ENCODE results near the gene AREL1. TPM values are rescaled to one million over a fixed set of nuclear protein-coding genes. Genes with fewer than 3 reads are reported as not detected.

AREL1 gene
- total RNA-seq, 1 donor from 2014 or later, result 40.8 TPM

GRCh38 chr14:74697543-74697942, 15.3 kb downstream of the AREL1 start:
- DNase-seq (ENCODE audit: low spot score), result no peak

DNA sequence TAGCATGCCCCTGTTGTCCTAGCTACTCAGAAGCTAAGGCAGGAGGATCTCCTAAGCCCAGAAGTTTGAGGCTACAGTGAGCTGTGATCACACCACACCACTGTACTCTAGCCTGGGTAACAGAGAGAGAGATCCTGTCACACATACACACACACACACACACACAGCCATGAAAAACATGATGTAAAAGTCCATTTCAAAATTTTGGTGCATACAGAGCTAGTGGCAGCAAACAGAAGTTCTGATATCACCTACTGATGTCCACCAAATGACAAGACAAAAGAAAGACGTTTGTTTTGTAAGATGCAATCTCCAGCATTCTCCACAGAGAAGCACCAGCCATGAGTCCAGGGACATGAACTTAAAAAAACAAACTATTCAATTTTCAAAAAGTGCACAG, 15.9 kb downstream of the AREL1 start:
- no peak for DNase-seq (ENCODE audit: low spot score)

DNA sequence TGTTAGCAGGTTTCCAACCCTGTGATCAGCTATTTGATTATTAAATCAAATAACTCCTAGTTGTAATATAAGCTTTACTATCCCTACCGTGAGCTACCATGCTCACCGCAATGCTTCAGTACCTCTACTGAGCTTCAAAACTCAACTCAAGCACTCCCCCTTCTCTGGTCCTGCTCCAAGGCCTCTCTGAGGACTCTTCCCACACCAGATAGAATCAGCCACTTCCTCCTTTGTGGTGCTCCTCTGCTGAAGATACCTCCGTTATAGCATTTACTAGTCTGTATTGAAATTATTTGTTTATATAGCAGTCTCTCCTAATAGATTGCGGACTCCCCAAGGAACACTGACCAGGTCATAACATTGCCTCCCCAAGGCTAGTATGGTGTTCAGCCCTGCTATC, 17.5 kb downstream of the AREL1 start:
- DNase-seq (ENCODE audit: low spot score), result no peak

DNA sequence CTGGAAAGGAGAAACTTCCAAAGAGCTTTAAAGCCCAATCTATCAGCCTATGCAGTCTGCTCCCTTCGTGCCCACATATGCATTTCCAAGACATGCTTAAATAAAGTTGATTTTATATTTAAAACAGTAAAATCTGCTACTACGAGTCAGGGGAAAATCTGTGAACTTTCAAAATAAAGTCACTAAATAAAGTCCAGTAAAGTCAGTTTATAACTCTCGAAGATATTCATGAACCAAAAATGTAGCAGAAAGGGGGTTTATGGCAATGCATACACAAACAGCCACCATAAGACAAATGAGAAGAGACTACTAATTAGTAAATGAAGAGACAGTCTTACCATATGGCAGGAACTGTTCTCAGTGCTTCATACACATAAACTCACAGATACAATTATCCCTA, 19.7 kb downstream of the AREL1 start:
- no peak for DNase-seq (ENCODE audit: low spot score)

- no peak for DNase-seq (ENCODE audit: low spot score)
Observed at GRCh38 chr14:74691456-74691855, 21.4 kb downstream of the AREL1 start.

GRCh38 chr14:74685921-74686678, 26.8 kb downstream of the AREL1 start:
- DNase-seq (ENCODE audit: low spot score), result no peak

GRCh38 chr14:74685056-74685455, 27.8 kb downstream of the AREL1 start:
- no peak for DNase-seq (ENCODE audit: low spot score)

DNA sequence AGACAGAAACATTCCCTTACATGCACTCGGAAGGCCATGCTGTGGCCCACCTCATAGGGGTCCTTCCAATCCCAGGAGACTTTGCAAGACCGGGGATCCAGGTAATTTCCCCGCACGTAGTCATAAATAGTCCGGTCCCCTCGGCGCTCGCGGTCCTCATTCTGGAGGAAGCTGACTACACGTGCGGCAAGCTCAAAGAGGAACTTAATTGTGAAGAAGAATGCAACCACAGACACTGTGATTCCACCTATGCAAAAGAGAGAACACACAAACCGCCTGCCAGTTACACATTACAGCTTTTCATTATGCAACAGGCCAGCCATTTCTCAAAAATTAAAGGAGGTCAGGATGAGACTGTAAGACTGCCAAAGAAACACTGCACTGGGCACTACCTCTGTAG, 28.4 kb downstream of the AREL1 start:
- no peak for DNase-seq (ENCODE audit: low spot score)

- DNase-seq (ENCODE audit: low spot score), result no peak
Observed at GRCh38 chr14:74683406-74683805, 29.5 kb downstream of the AREL1 start.

- no peak for DNase-seq (ENCODE audit: low spot score)
Observed at GRCh38 chr14:74682169-74682952, 30.5 kb downstream of the AREL1 start.

- DNase-seq (ENCODE audit: low spot score), result no peak
Observed at GRCh38 chr14:74675219-74675618, 37.7 kb downstream of the AREL1 start.

- DNase-seq (ENCODE audit: low spot score), result no peak
Observed at GRCh38 chr14:74673768-74674167, 39.1 kb downstream of the AREL1 start.

DNA sequence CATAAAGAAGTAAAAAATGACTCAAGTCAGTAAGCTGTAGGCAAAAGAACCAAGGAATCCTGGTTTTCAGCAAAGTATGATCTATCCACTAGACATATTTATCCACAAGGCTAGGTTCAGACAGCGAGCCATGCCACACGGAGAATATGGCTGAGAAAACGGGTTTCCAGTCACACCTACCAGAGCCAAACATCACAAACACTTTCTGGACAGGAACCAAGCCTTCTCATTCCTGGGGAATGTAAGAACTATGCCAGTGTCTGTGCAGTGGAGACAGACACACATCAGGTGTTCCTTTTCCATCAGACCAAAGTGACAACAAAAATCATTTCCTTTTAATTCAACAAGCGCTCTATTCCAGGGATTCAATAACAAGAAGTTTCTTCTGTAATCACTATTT, 41.1 kb downstream of the AREL1 start:
- no peak for DNase-seq (ENCODE audit: low spot score)

DNA sequence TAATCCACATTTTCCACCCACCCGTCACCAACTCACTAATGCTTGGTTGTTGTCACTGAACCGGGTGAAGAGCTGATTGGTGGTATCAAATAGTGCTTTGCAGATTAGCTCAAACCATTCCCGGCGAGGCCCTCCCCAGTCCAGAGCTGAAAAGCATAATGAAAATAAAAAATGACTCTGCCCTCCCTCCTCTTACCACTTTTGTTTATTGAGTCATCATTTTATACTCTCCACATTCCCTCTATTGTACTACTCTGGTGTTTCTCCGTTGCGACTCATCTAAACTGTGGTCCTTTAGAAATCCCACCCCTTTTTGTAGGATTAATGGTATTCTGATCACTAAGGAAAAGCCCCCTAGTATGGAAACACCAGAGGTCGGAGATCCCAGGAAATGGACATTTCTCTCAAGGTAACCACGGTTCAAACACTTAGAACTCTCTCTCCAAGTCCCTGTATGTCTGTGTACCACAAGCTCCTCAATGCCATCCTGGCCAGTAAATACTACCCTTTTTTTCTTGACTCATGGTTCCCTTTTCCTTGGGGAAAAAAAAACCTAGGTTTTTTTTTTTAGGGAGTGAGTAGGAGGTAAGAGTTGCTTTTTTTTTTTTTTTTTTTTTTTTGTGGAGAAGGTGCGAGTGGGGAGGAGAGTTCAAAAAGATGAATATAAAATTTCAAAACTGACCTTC, 42.0 kb downstream of the AREL1 start:
- no peak for DNase-seq (ENCODE audit: low spot score)

DNA sequence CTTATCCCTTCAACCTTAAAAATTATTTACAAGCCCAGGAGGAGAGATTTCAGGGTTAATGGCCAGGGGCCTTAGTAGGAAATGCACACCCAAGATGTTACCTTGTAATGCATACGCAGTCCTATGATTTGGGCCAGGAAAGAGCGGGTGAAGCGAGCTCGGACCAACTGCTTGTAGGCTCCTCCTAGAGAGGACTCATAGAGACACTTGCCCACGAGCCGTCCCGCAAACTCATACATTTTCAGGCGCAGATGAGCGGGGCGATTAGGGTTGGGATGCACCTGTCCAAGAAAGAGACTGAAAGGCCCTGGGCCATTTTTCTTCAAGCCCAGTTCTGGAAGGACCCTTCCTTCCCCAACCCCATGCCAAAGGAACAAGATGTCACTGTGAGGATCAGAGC, 43.0 kb downstream of the AREL1 start:
- DNase-seq (ENCODE audit: low spot score), result no peak

DNA sequence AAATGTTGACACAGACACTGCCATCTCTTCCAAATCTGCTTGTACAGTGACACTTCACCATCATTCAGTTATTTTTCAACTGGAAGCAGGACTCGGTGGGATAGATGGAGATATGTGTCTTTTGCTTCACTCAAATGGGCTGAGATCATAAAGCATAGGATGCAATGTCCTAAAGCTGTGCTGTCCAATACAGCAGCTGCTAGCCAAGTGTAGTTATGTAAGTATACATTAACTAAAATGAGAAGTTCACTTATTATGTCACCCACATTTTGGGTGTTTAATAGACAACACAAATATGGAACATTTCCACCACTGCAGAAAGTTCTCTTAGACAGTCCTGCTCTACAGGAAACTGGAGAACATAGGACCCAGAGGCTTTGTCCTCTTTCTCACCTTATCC, 43.6 kb downstream of the AREL1 start:
- DNase-seq (ENCODE audit: low spot score), result no peak

DNA sequence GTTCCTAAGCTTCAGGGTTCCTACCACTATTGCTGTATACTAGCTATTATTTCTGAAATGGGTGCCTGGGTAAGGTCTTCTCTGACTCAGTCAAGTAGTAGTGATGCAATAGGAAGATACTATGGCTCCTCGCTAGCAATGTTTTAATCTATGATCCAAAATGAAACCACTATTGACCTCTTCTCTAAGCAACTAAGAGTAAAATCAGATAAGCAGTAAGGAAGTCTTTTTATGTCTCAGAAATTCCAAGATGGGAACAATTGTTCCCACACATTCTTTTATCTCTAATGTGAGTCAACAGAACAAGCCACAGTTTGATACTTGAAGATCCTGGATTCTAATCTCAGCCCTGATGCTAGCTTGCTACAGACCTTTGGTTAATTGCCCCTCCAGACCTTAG, 45.1 kb downstream of the AREL1 start:
- DNase-seq (ENCODE audit: low spot score), result no peak

DNA sequence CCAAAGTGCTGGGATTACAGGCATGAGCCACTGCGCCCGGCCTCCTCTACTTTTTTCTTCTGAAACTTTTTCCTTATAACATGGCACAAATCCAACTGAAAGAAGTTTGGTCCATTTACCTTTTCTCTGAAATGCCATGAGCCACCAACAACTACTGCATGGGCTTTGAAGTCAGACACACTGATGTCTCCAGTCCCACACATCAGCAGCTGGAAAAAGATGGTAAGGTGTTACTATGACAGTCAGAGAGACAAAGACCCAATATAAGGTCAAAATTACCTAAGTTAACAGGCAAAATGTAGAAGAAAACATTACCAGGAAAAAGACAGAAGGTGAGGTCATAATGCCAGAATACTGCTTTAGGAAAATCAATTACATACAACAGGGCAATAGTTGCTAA, 48.2 kb downstream of the AREL1 start:
- no peak for DNase-seq (ENCODE audit: low spot score)

GRCh38 chr14:74663884-74664283, 49.0 kb downstream of the AREL1 start:
- no peak for DNase-seq (ENCODE audit: low spot score)

DNA sequence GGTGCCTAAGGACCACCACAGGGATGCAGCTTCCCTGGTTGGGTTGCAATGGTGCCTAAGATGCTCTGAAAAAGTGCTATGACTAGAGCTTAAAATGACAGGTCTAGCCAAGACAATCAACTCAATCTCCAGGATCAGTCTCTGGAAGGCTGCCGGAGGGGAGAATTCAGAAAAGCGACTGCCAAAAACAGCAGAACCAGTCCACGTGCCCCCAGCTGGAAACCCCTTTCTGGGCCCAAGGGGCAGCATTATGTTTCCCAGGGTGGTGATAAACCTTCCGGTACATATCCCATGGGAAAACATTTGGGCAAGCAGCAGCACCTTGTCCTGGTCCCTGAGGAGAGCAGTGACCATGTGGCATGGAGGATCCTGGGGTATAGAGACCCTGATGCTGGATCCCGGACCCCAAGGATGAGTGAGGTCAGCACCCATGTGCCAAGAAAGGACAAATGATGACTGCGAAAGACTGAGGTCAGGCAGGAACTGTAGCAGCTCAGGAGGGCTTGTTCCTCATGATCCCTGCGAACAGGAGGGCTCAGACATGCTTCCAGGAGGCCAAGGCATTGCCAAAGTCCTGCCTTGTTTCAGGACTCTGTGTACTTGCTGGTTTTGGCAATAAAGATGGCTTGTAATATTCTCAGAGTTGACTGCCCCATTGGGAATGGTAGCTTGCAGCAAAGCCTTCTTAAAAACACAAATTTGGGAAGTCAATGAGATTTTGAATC, 51.0 kb downstream of the AREL1 start:
- no peak for DNase-seq (ENCODE audit: low spot score)

DNA sequence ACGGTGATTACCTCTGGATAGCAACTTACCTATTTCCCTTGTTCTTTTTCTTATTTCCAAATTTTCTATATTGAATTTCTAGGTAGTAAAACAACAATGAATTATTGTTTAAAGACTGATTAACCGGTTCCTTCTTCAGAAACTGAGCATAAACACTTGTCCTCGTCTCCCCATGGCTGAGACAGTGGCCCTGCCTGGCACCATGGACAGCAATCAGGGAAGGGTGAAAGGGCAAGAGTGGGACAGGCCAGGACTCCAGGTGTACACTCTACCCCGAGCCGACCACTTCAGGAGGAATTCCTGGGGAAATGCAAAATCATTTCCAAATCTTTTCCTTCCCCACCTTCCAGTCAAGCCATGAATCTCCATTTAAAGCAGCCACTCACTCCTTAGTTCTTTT, 52.0 kb downstream of the AREL1 start:
- DNase-seq (ENCODE audit: low spot score), result no peak

DNA sequence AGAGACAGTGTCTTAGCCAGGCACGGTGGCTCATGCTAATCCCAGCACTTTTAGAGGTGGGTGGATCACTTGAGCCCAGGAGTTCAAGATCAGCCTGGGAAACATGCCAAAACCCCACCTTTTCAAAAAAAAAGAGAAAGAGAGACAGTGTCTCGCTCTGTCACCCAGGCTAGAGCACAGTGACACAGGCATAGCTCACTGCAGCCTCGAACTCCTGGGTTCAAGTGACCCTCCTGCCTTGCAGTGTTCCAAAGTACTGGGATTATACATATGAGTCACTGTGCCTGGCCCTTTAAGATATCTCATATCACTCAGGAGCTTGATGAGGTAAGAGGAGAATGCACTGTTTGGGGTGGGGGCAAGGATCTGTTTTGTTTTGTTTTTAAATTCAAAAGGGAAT, 52.7 kb downstream of the AREL1 start:
- no peak for DNase-seq (ENCODE audit: low spot score)

All from ureter (tissue), 1 donor.